ENCODE results near the gene FLT3.

The FLT3 gene

GRCh38 chr13:28128030-28128429 is 27.7 kb upstream of the FLT3 start (continued):
- TF ChIP-seq ZNF280C (tag by site-specific recombination; IDR thresholded peaks at IDR 0.05) (no peak), TRIM28 (IDR thresholded peaks at IDR 0.05; ENCODE audit: borderline replicate concordance, low read length) (no peak), ZNF292 (tag by site-specific recombination; IDR thresholded peaks at IDR 0.05; ENCODE audit: borderline replicate concordance, low read depth) (no peak), ZNF530 (tag by site-specific recombination; IDR thresholded peaks at IDR 0.05; ENCODE audit: low read depth) (no peak), ZSCAN23 (tag by site-specific recombination; IDR thresholded peaks at IDR 0.05) (no peak)

GRCh38 chr13:28121224-28121623 is 20.8 kb upstream of the FLT3 start:
- POLR2A ChIA-PET = no interaction called here
- TF ChIP-seq ZNF416 (tag by site-specific recombination; IDR thresholded peaks at IDR 0.05) = no peak
- TF ChIP-seq HIC1 (tag by site-specific recombination; IDR thresholded peaks at IDR 0.05) = no peak
- no peak for TF ChIP-seq CTCF (tag by site-specific recombination; IDR thresholded peaks at IDR 0.05)
- TF ChIP-seq ZBTB7A (tag by site-specific recombination; IDR thresholded peaks at IDR 0.05; ENCODE audit: low read depth) = no peak
- TF ChIP-seq ZNF555 (tag by site-specific recombination; conservative IDR thresholded peaks at IDR 0.05) = no peak
- no peak for TF ChIP-seq ZFP69B (tag by site-specific recombination; IDR thresholded peaks at IDR 0.05)
- TF ChIP-seq ZBTB48 (tag by site-specific recombination; IDR thresholded peaks at IDR 0.05) = no peak
- no peak for TF ChIP-seq ZNF223 (tag by site-specific recombination; IDR thresholded peaks at IDR 0.05)
- TF ChIP-seq ZNF704 (tag by site-specific recombination; IDR thresholded peaks at IDR 0.05) = no peak
- no peak for TF ChIP-seq ZNF175 (tag by site-specific recombination; IDR thresholded peaks at IDR 0.05)
- no peak for TF ChIP-seq ZNF214 (tag by site-specific recombination; IDR thresholded peaks at IDR 0.05; ENCODE audit: borderline replicate concordance)
- TF ChIP-seq ZNF747 (tag by site-specific recombination; IDR thresholded peaks at IDR 0.05) = no peak
- no peak for TF ChIP-seq ZNF292 (tag by site-specific recombination; IDR thresholded peaks at IDR 0.05; ENCODE audit: borderline replicate concordance, low read depth)
- TF ChIP-seq KLF1 (tag by site-specific recombination; IDR thresholded peaks at IDR 0.05) = no peak
- TF ChIP-seq ZSCAN30 (tag by site-specific recombination; IDR thresholded peaks at IDR 0.05) = no peak
- TF ChIP-seq GLIS1 (tag by site-specific recombination; IDR thresholded peaks at IDR 0.05) = no peak
- TF ChIP-seq ZNF670 (tag by site-specific recombination; IDR thresholded peaks at IDR 0.05; ENCODE audit: low read depth) = no peak
- no peak for TF ChIP-seq SP2 (tag by site-specific recombination; IDR thresholded peaks at IDR 0.05)
- no peak for TF ChIP-seq SP7 (tag by site-specific recombination; IDR thresholded peaks at IDR 0.05)
- CTCF ChIA-PET = no interaction called here

More at GRCh38 chr13:28121224-28121623, 20.8 kb upstream of the FLT3 start:
- Histone ChIP-seq H3K9me3 (ENCODE audit: control insufficient read depth, insufficient read depth, low read depth, low read length) (no peaks in the 10 kb centered on the region), H3K4me1 (ENCODE audit: control insufficient read depth, insufficient read depth, low read length) (no peaks in the 10 kb centered on the region), H3K36me3 (ENCODE audit: control insufficient read depth in 2 of 2, insufficient read depth in 1 of 2, low read length in 2 of 2) (no peaks in the 10 kb centered on the region), H3K27ac (ENCODE audit: extremely low read depth, low read depth, low read length) (no peak overlapping the region), H3K4me3 (ENCODE audit: low read depth, low read length) (no peak overlapping the region)
